NB4 (cell line): ENCODE measurements around the gene CCDC24.

Experiments used
- CTCF ChIP-seq: IDR thresholded peaks from one replicate; pipeline ENCODE4 v1.5.1; 2012; ENCODE audit warnings: low read depth, low read length
- MAX ChIP-seq: IDR thresholded peaks from 2 replicates; pipeline ENCODE4 v1.6.1; 2011; ENCODE audit warnings: low read depth, low read length
- MYC ChIP-seq: IDR thresholded peaks from 2 replicates; pipeline ENCODE4 v1.6.1; 2011; ENCODE audit warnings: low read depth, low read length
- POLR2A ChIP-seq: IDR thresholded peaks from 2 replicates; pipeline ENCODE4 v1.6.1; 2011; ENCODE audit warnings: mild to moderate bottlenecking; ENCODE audit not compliant: insufficient read length; ENCODE audit errors: extremely low read depth

GRCh38 chr1:43981135-43981491 is 10.3 kb upstream of the CCDC24 start:
- TF ChIP-seq MAX (no peak), CTCF (no peak), POLR2A (no peak), MYC (no peak)
